H1 (cell line): ENCODE data around the gene MGAT2. TPM values are rescaled to one million over a fixed set of nuclear protein-coding genes. Genes with fewer than 3 reads are reported as not detected.
A peak's percentile ranks its signal among the peaks of the same experiment; 100 is the strongest.

Experiments used
- CTCF ChIA-PET: fragments of 300-600 bp; sonication (Branson Sonifier 250); formaldehyde crosslinking; loops from one replicate; lab custom pipeline; 2021; ENCODE audit not compliant: partially characterized antibody; lab: Charles Lee
- POLR2A ChIA-PET: fragments of 300-600 bp; sonication (Branson Sonifier 250); formaldehyde crosslinking; loops from one replicate; lab custom pipeline; 2021; ENCODE audit warnings: inconsistent platforms; ENCODE audit not compliant: partially characterized antibody; lab: Charles Lee
- DNase-seq, 2 experiments: peaks; one replicate each; pipeline versions ENCODE4 v3.0.0 to v3.0.0-alpha.2; 2010 to 2022; ENCODE audit warnings: low spot score in 2 of 2, low read depth in 1 of 2, mixed read lengths in 1 of 2
- FAIRE-seq: peaks from 2 replicates; lab custom pipeline; 2011; peaks lifted over from hg19 to GRCh38; lab: Jason Lieb, UNC
- H2AFZ ChIP-seq: 2 replicates; pipeline ENCODE4 v1.8.1; 2012; ENCODE audit warnings: low read length, inconsistent platforms
- H2AK5ac ChIP-seq: 2 replicates; pipeline ENCODE4 v1.6.1; 2013; ENCODE audit warnings: low read depth, low read length
- H2BK120ac ChIP-seq: replicated peaks from 2 replicates; pipeline ENCODE3; 2013; ENCODE audit warnings: low read depth, low read length, inconsistent platforms
- H2BK12ac ChIP-seq: 2 replicates; pipeline ENCODE4 v1.6.1; 2013; ENCODE audit warnings: low read depth, low read length
- H2BK15ac ChIP-seq: 2 replicates; pipeline ENCODE4 v1.6.1; 2013; ENCODE audit warnings: low read length
- H2BK20ac ChIP-seq: 2 replicates; pipeline ENCODE4 v1.6.1; 2013; ENCODE audit warnings: low read length
- H2BK5ac ChIP-seq: 2 replicates; pipeline ENCODE4 v1.6.1; 2013; ENCODE audit warnings: low read depth, low read length
- H3K14ac ChIP-seq: 2 replicates; pipeline ENCODE4 v1.6.1; 2013; ENCODE audit warnings: inconsistent platforms; ENCODE audit not compliant: insufficient read length
- H3K18ac ChIP-seq: 2 replicates; pipeline ENCODE4 v1.6.1; 2013; ENCODE audit warnings: low read length; ENCODE audit errors: extremely low read depth
- H3K23ac ChIP-seq: 2 replicates; pipeline ENCODE4 v1.6.1; 2013; ENCODE audit warnings: inconsistent platforms; ENCODE audit not compliant: insufficient read length
- H3K23me2 ChIP-seq: 2 replicates; pipeline ENCODE4 v1.6.1; 2013; ENCODE audit warnings: low read depth, low read length
- H3K27ac ChIP-seq: 2 replicates; pipeline ENCODE4 v1.6.1; 2011; ENCODE audit warnings: low read depth, low read length, inconsistent platforms
- H3K27me3 ChIP-seq, 4 experiments: replicated peaks in 1 of 4; 1 replicate in 1 of 4; 2 replicates in 3 of 4; pipeline versions ENCODE4 v1.6.1 to v1.8.1; 2011 to 2013; ENCODE audit warnings: low read length in 3 of 4, mild to moderate bottlenecking in 3 of 4, inconsistent platforms in 2 of 4, mixed read lengths in 2 of 4, moderate library complexity in 1 of 4; ENCODE audit not compliant: control insufficient read depth in 3 of 4, insufficient read depth in 3 of 4; ENCODE audit errors: extremely low read depth in 1 of 4
- H3K36me3 ChIP-seq, 4 experiments: 2 replicates each; pipeline versions ENCODE4 v1.6.1 to v1.8.1; 2011 to 2013; ENCODE audit warnings: mild to moderate bottlenecking in 4 of 4, low read length in 3 of 4, moderate library complexity in 2 of 4, control low read depth in 1 of 4, inconsistent platforms in 1 of 4; ENCODE audit not compliant: insufficient read depth in 4 of 4, control insufficient read depth in 2 of 4
- H3K4ac ChIP-seq: replicated peaks from 2 replicates; pipeline ENCODE3; 2013; ENCODE audit warnings: low read length, low read depth, mixed read lengths, inconsistent platforms; ENCODE audit not compliant: insufficient read length
- H3K4me1 ChIP-seq, 4 experiments: replicated peaks in 1 of 4; 1 replicate in 1 of 4; 2 replicates in 3 of 4; pipeline versions ENCODE4 v1.6.1 to v1.8.1; 2011 to 2013; ENCODE audit warnings: low read length in 3 of 4, inconsistent platforms in 2 of 4, mixed read lengths in 1 of 4; ENCODE audit not compliant: insufficient read depth in 4 of 4, control insufficient read depth in 3 of 4
- H3K4me2 ChIP-seq, 2 experiments: 2 replicates each; pipeline versions ENCODE4 v1.6.1 to v1.8.1; 2011 to 2013; ENCODE audit warnings: low read depth in 2 of 2, low read length in 2 of 2, control low read depth in 1 of 2, inconsistent platforms in 1 of 2, mild to moderate bottlenecking in 1 of 2; ENCODE audit not compliant: insufficient read depth in 1 of 2
- H3K4me3 ChIP-seq, 4 experiments: fragments of 200-600, 300-600 bp in 1 of 4; sonication (generic), shearing (Covaris generic), sonication (Bioruptor Twin) in 1 of 4; 2 replicates each; pipeline versions ENCODE4 v1.5.1 to v1.8.1; 2011 to 2016; ENCODE audit warnings: low read length in 4 of 4, low read depth in 3 of 4, control low read depth in 2 of 4, inconsistent platforms in 2 of 4, mild to moderate bottlenecking in 2 of 4, mixed read lengths in 1 of 4, moderate library complexity in 1 of 4; ENCODE audit not compliant: insufficient read depth in 2 of 4; ENCODE audit errors: extremely low read depth in 1 of 4
- H3K56ac ChIP-seq: replicated peaks from 2 replicates; pipeline ENCODE3; 2013; ENCODE audit warnings: low read depth, mild to moderate bottlenecking, mixed read lengths, low read length, inconsistent platforms; ENCODE audit not compliant: insufficient read length
- H3K79me1 ChIP-seq: 2 replicates; pipeline ENCODE4 v1.6.1; 2013; ENCODE audit warnings: low read depth, low read length, control low read depth
- H3K79me2 ChIP-seq, 2 experiments: 2 replicates each; pipeline versions ENCODE4 v1.6.1 to v1.8.1; 2012 to 2013; ENCODE audit warnings: low read length in 2 of 2, mild to moderate bottlenecking in 2 of 2, inconsistent platforms in 1 of 2; ENCODE audit not compliant: insufficient read depth in 2 of 2, control insufficient read depth in 1 of 2
- H3K9ac ChIP-seq, 4 experiments: replicated peaks in 1 of 4; 1 replicate in 1 of 4; 2 replicates in 3 of 4; pipeline versions ENCODE4 v1.6.1 to v1.8.1; 2011 to 2013; ENCODE audit warnings: low read depth in 3 of 4, low read length in 3 of 4, control low read depth in 2 of 4, mild to moderate bottlenecking in 2 of 4, moderate library complexity in 2 of 4, inconsistent platforms in 1 of 4; ENCODE audit errors: extremely low read depth in 1 of 4
- H3K9me3 ChIP-seq, 2 experiments: 2 replicates each; pipeline versions ENCODE4 v1.6.1 to v1.8.1; 2012 to 2013; ENCODE audit warnings: mild to moderate bottlenecking in 2 of 2, moderate library complexity in 2 of 2, control low read depth in 1 of 2, inconsistent platforms in 1 of 2, low read depth in 1 of 2, low read length in 1 of 2, mixed read lengths in 1 of 2; ENCODE audit not compliant: insufficient read depth in 2 of 2
- H4K20me1 ChIP-seq, 2 experiments: replicated peaks in 1 of 2; 2 replicates each; pipeline versions ENCODE3 to v1.8.1; 2011 to 2013; ENCODE audit warnings: inconsistent platforms in 2 of 2, low read length in 2 of 2, mild to moderate bottlenecking in 1 of 2; ENCODE audit not compliant: insufficient read depth in 2 of 2, control insufficient read depth in 1 of 2
- H4K5ac ChIP-seq: 2 replicates; pipeline ENCODE4 v1.6.1; 2013; ENCODE audit warnings: low read length, low read depth, mixed read lengths, inconsistent platforms; ENCODE audit not compliant: insufficient read length
- H4K8ac ChIP-seq: 2 replicates; pipeline ENCODE4 v1.8.0; 2013; ENCODE audit warnings: mild to moderate bottlenecking, moderate library complexity, low read length, inconsistent platforms; ENCODE audit not compliant: insufficient read depth; ENCODE audit errors: extremely low read depth
- H4K91ac ChIP-seq: replicated peaks from 2 replicates; pipeline ENCODE3; 2013; ENCODE audit warnings: low read length, mixed read lengths, inconsistent platforms; ENCODE audit not compliant: insufficient read length
- WGBS, 2 experiments: shearing (Covaris generic) in 1 of 2; methylation state at CpG; one replicate each; pipeline versions ENCODE4 v1.1.6 to v1.1.7; 2013 to 2015; ENCODE audit warnings: low lambda C conversion rate in 2 of 2, mixed read lengths in 2 of 2, inconsistent platforms in 1 of 2, low coverage in 1 of 2, missing lambda C conversion rate in 1 of 2; ENCODE audit not compliant: insufficient replicate concordance in 2 of 2, insufficient coverage in 1 of 2, insufficient read length in 1 of 2; ENCODE audit errors: extremely low coverage in 1 of 2, missing lambda C conversion rate in 1 of 2; 5-methylcytosine and 5-hydroxymethylcytosine counted together
- polyA plus RNA-seq, 7 experiments: library from polyadenylated mRNA; depleted of rRNA in 3 of 7; stranded (reverse) in 5 of 7; unstranded in 2 of 7; fragments of >200 nt in 5 of 7; fragments of 200-250 nt in 2 of 7; gene quantifications; 1 replicate in 5 of 7; 2 replicates in 1 of 7; 4 replicates in 1 of 7; pipeline versions ENCODE4 v1.2.1 to v1.2.3, GENCODE V29; 2011 to 2013; ENCODE audit warnings: missing spikeins in 2 of 7, mixed read lengths in 2 of 7
- total RNA-seq: library from RNA; stranded (reverse); fragmentation: NEBNext Ultra II Directional; extraction: Animal tissue kit (Norgen Biotek cat#: 25700); gene quantifications from 2 replicates; pipeline ENCODE4 v1.2.1, GENCODE V29; 2021

Gene MGAT2
- total and polyA plus RNA-seq, 2 of the 8 experiments (the other 6 are each of a cell fraction or from before 2014, with no cell fraction given) = 10.6 to 23.7 TPM

- Histone ChIP-seq H3K23ac (no peak overlapping the region), H2BK5ac (no peak overlapping the region), H3K56ac (no peak overlapping the region), H2BK15ac (no peak overlapping the region), H3K36me3 (peaks cover 4 to 45% (median 15%) of the 10 kb centered on the region in 4 experiments; a peak in 7 of 8 replicates), H3K27me3 (no peaks in the 10 kb centered on the region), H3K18ac (no peak overlapping the region), H3K23me2 (peaks cover 10% of the 10 kb centered on the region), H3K4me2 (peak overlapping the region; percentile 76 to 91), H2AFZ (no peak overlapping the region), H2AK5ac (no peak overlapping the region), H3K79me1 (no peaks in the 10 kb centered on the region), H2BK12ac (no peak overlapping the region), H4K5ac (no peak overlapping the region), H3K27ac (no peak overlapping the region), H3K4ac (no peak overlapping the region), H3K9me3 (no peaks in the 10 kb centered on the region), H4K8ac (no peak overlapping the region), H2BK120ac (no peak overlapping the region), H3K4me3 (peak overlapping the region; percentile 80 to 99 (median 94); a peak in 7 of 8 replicates), H3K14ac (no peak overlapping the region), H2BK20ac (no peak overlapping the region), H3K4me1 (peaks cover 1 to 9% (median 3%) of the 10 kb centered on the region in 4 experiments; a peak in 3 of 7 replicates), H3K9ac (no peak overlapping the region), H3K79me2 (peaks cover 5 to 49% of the 10 kb centered on the region in 2 experiments; a peak in 3 of 4 replicates), H4K20me1 (peaks cover 5 to 6% of the 10 kb centered on the region in 2 experiments), H4K91ac (no peak overlapping the region)
- WGBS, 2 experiments = 76% methylated on average over 3 of the region's 3 CpGs; no CpG with 5 or more reads in 1 of the 2 experiments
- ChIA-PET POLR2A (interaction anchor here (1.0 to 3.9 kb wide), 13 partner anchors 8 to 240 kb away, joined by 3 to 53 read pairs (median 13); partner anchors contain the start of genes DNAAF2, KLHDC2, LRR1 and RPS29), CTCF (interaction anchor here (1.0 to 2.4 kb wide), 3 partner anchors 12 to 35 kb away, joined by 3 to 15 read pairs (median 3); partner anchors contain the start of gene DNAAF2)
- DNase-seq = no peak
- FAIRE-seq = no peak
Measured at GRCh38 chr14:49622022-49622607, 1.5 kb downstream of the MGAT2 start.
